Stimulated activated memory B cell treated with anti-CD40 and anti-IgM and Interleukin-4, amounts not matched to agents 10 μg/mL and 1 μg/mL and 100 μg/mL, for 72 hours (primary cell): ENCODE measurements around the gene IGF2BP2.

Experiments
- ATAC-seq: fragments of 150-1000 bp; cut with Tn5 transposase; 2 replicates; pipeline ENCODE4 v1.10.0; 2021
- H3K27ac Mint-ChIP-seq: one replicate; pipeline ENCODE4 v1.8.0; 2022; ENCODE audit warnings: mild to moderate bottlenecking, mixed read lengths
- H3K27me3 Mint-ChIP-seq: one replicate; pipeline ENCODE4 v1.8.0; 2022; ENCODE audit warnings: mixed read lengths
- H3K36me3 Mint-ChIP-seq: one replicate; pipeline ENCODE4 v1.8.0; 2022; ENCODE audit warnings: mixed read lengths
- H3K4me1 Mint-ChIP-seq: one replicate; pipeline ENCODE4 v1.8.0; 2022; ENCODE audit warnings: mixed read lengths
- H3K4me3 Mint-ChIP-seq: one replicate; pipeline ENCODE4 v1.8.0; 2022; ENCODE audit warnings: mild to moderate bottlenecking, moderate library complexity, mixed read lengths
- H3K9me3 Mint-ChIP-seq: one replicate; pipeline ENCODE4 v1.8.0; 2022; ENCODE audit warnings: mixed read lengths

Gene IGF2BP2

GRCh38 chr3:185728630-185729336 lies 96.1 kb downstream of the IGF2BP2 start:
- H3K9me3 Mint-ChIP-seq, result no peaks in the 10 kb centered on the region
- no peaks in the 10 kb centered on the region for H3K27me3 Mint-ChIP-seq
- no peaks in the 10 kb centered on the region for H3K4me1 Mint-ChIP-seq
- no peak for ATAC-seq
- no peak overlapping the region for H3K4me3 Mint-ChIP-seq
- no peaks in the 10 kb centered on the region for H3K36me3 Mint-ChIP-seq
- H3K27ac Mint-ChIP-seq, result no peak overlapping the region

- H3K27me3 Mint-ChIP-seq, result no peaks in the 10 kb centered on the region
- H3K4me3 Mint-ChIP-seq, result no peak overlapping the region
- H3K4me1 Mint-ChIP-seq, result no peaks in the 10 kb centered on the region
- no peaks in the 10 kb centered on the region for H3K9me3 Mint-ChIP-seq
- no peaks in the 10 kb centered on the region for H3K36me3 Mint-ChIP-seq
- ATAC-seq, result no peak
- H3K27ac Mint-ChIP-seq, result no peak overlapping the region
Measured at GRCh38 chr3:185727873-185728272, 97.0 kb downstream of the IGF2BP2 start.

GRCh38 chr3:185726254-185726967 lies 98.4 kb downstream of the IGF2BP2 start:
- H3K27ac Mint-ChIP-seq, result no peak overlapping the region
- ATAC-seq, result no peak
- H3K36me3 Mint-ChIP-seq, result no peaks in the 10 kb centered on the region
- no peaks in the 10 kb centered on the region for H3K9me3 Mint-ChIP-seq
- H3K4me3 Mint-ChIP-seq, result no peak overlapping the region
- H3K4me1 Mint-ChIP-seq, result no peaks in the 10 kb centered on the region
- no peaks in the 10 kb centered on the region for H3K27me3 Mint-ChIP-seq

DNA sequence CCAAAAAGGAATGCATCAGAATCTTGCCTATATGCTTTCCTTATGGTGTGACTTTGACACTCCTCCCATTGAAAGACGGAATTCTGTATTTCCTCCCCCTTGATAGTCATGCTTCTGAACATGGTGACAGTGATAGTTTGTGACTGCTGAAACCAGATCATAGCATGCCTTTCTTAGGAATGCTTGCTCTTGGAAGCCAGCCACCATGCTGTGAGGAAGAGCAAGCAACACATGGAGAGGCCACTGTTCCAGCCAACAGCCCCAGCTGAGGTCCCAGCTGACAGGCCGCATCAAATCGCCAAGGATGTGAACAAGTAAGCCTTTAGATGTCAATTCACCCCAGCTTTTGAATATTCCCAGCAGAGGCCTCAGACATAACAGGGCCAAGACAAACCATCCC lies 100.1 kb downstream of the IGF2BP2 start:
- Mint-ChIP-seq H3K27ac (no peak overlapping the region), H3K36me3 (no peaks in the 10 kb centered on the region), H3K27me3 (peaks cover 2% of the 10 kb centered on the region), H3K9me3 (no peaks in the 10 kb centered on the region), H3K4me1 (no peaks in the 10 kb centered on the region), H3K4me3 (no peak overlapping the region)
- ATAC-seq, result no peak

- H3K4me3 Mint-ChIP-seq, result no peak overlapping the region
- H3K27me3 Mint-ChIP-seq, result peaks cover 7% of the 10 kb centered on the region
- ATAC-seq, result no peak
Measured at GRCh38 chr3:185724251-185724650, 100.6 kb downstream of the IGF2BP2 start.

DNA sequence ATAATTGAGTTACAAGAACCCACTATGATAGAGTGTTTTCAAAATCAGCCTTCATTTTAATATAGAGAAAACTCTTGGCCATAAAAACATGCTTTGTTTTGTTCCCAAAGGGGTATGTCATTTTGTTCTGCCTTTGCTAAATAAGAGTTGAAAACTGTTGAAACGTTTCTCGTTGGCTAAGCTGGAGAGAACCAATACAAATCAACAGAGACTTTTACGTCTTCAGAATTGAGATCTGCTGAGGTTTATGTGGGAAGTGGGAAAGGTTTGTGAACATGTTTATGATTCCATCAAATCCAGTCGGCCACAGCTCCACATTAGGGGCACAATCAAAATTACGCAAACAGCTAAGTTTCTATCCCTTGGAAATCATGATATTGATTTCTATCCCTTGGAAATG lies 102.0 kb downstream of the IGF2BP2 start:
- Mint-ChIP-seq H3K36me3 (no peaks in the 10 kb centered on the region), H3K4me1 (no peaks in the 10 kb centered on the region), H3K4me3 (no peak overlapping the region), H3K27ac (no peak overlapping the region), H3K27me3 (peaks cover 12% of the 10 kb centered on the region), H3K9me3 (no peaks in the 10 kb centered on the region)
- ATAC-seq, result no peak

More at GRCh38 chr3:185724251-185724650, 100.6 kb downstream of the IGF2BP2 start:
- Mint-ChIP-seq H3K4me1 (no peaks in the 10 kb centered on the region), H3K9me3 (no peaks in the 10 kb centered on the region), H3K27ac (no peak overlapping the region), H3K36me3 (no peaks in the 10 kb centered on the region)

DNA sequence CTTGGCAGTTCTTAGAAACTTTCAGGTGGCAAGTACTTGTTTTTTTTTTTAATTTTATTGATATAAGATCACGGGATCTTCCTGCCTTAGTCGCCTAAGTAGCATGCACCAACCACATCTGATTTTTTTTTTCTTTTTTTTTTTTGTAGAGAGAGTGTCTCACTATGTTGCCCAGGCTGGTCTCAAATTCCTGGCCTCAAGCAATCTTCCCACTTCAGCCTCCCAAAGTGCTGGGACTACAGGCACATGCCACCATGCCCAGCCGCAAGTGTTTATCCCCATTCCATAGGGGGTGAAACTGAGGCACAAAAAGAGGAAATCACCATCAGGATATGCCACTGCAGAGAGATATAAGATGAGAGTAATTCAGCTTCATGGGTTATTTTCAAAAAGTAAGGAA lies 102.9 kb downstream of the IGF2BP2 start:
- Mint-ChIP-seq H3K27me3 (peaks cover 12% of the 10 kb centered on the region), H3K4me1 (no peaks in the 10 kb centered on the region), H3K36me3 (no peaks in the 10 kb centered on the region), H3K4me3 (no peak overlapping the region), H3K27ac (no peak overlapping the region), H3K9me3 (no peaks in the 10 kb centered on the region)
- no peak for ATAC-seq

DNA sequence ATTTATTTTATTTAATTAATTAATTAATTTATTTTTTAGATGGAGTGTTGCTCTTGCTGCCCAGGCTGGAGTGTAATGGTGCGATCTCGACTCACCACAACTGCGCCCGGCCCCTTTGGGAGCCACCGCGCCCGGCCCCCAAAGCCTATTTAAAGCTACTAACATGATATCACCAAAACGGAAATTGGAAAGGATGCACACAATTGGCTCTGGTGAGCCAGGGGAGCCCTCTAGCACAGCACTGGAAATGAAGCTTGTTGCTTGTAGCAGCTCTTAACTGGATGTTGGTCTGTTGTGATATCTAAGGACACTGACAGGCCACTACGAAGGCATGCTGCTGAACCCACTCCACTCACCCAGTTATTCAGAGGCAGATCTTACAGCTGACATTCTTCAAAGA lies 104.5 kb downstream of the IGF2BP2 start:
- no peak for ATAC-seq
- H3K27me3 Mint-ChIP-seq, result peaks cover 12% of the 10 kb centered on the region
- no peaks in the 10 kb centered on the region for H3K4me1 Mint-ChIP-seq
- no peak overlapping the region for H3K4me3 Mint-ChIP-seq
- H3K27ac Mint-ChIP-seq, result no peak overlapping the region
- no peaks in the 10 kb centered on the region for H3K9me3 Mint-ChIP-seq
- no peaks in the 10 kb centered on the region for H3K36me3 Mint-ChIP-seq

- no peaks in the 10 kb centered on the region for H3K36me3 Mint-ChIP-seq
- no peak for ATAC-seq
- no peak overlapping the region for H3K27ac Mint-ChIP-seq
- no peaks in the 10 kb centered on the region for H3K4me1 Mint-ChIP-seq
- H3K27me3 Mint-ChIP-seq, result peaks cover 26% of the 10 kb centered on the region
- no peak overlapping the region for H3K4me3 Mint-ChIP-seq
- H3K9me3 Mint-ChIP-seq, result no peaks in the 10 kb centered on the region
Measured at GRCh38 chr3:185718736-185719593, 105.9 kb downstream of the IGF2BP2 start.

GRCh38 chr3:185717627-185718402 lies 107.0 kb downstream of the IGF2BP2 start:
- no peak for ATAC-seq
- no peaks in the 10 kb centered on the region for H3K9me3 Mint-ChIP-seq
- H3K4me3 Mint-ChIP-seq, result no peak overlapping the region
- H3K4me1 Mint-ChIP-seq, result no peaks in the 10 kb centered on the region
- no peak overlapping the region for H3K27ac Mint-ChIP-seq
- H3K36me3 Mint-ChIP-seq, result no peaks in the 10 kb centered on the region
- peaks cover 37% of the 10 kb centered on the region for H3K27me3 Mint-ChIP-seq

DNA sequence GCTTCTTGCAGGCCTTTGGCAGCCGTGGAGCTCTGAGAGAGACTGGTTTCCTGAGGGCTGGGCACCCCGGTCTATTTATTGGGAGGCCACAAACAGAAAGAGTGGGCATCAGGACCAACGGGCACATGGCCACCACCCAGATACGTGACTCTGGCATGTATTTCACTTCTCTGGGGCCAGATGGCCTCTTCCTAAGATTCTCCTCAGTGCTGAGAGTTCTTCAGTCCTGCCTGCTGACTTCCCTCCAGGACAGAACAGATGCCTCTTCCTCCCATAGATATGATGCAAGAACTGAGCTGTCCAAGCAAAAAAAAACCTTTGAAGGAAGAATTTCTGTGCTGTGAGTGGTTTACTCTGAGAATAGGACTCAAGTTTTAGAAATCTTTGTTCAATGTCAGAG lies 107.7 kb downstream of the IGF2BP2 start:
- ATAC-seq, result no peak
- H3K27me3 Mint-ChIP-seq, result peaks cover 37% of the 10 kb centered on the region
- H3K27ac Mint-ChIP-seq, result no peak overlapping the region
- no peak overlapping the region for H3K4me3 Mint-ChIP-seq
- H3K9me3 Mint-ChIP-seq, result no peaks in the 10 kb centered on the region
- H3K4me1 Mint-ChIP-seq, result no peaks in the 10 kb centered on the region
- H3K36me3 Mint-ChIP-seq, result no peaks in the 10 kb centered on the region

- no peak for ATAC-seq
- peaks cover 42% of the 10 kb centered on the region for H3K27me3 Mint-ChIP-seq
- H3K27ac Mint-ChIP-seq, result no peak overlapping the region
- no peak overlapping the region for H3K4me3 Mint-ChIP-seq
- H3K4me1 Mint-ChIP-seq, result no peaks in the 10 kb centered on the region
- no peaks in the 10 kb centered on the region for H3K36me3 Mint-ChIP-seq
- H3K9me3 Mint-ChIP-seq, result no peaks in the 10 kb centered on the region
Measured at GRCh38 chr3:185716436-185717108, 108.3 kb downstream of the IGF2BP2 start.

DNA sequence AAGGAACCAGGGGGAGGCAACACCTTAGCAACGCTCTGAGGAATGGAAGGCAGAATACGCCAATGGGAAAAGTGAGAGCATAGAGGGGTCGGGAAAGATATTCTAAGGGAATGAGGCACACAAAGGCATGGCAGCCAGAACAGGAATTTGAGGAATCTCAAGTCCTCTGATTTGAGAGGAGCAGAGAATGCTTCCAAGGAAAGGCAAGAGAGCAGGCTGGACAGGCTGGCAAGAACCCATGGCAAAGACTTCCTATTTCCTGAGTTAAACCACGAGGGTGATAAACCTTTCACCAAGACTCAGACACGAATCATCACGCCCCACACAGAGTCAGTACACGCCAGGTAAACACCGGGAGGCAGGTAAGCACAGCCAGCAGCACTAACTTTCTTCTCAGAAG lies 109.8 kb downstream of the IGF2BP2 start:
- H3K27me3 Mint-ChIP-seq, result peaks cover 53% of the 10 kb centered on the region

GRCh38 chr3:185714085-185714484 lies 110.8 kb downstream of the IGF2BP2 start:
- no peak for ATAC-seq
- H3K9me3 Mint-ChIP-seq, result no peaks in the 10 kb centered on the region
- H3K4me1 Mint-ChIP-seq, result no peaks in the 10 kb centered on the region
- H3K27me3 Mint-ChIP-seq, result peaks cover 54% of the 10 kb centered on the region
- H3K4me3 Mint-ChIP-seq, result no peak overlapping the region
- H3K36me3 Mint-ChIP-seq, result no peaks in the 10 kb centered on the region
- no peak overlapping the region for H3K27ac Mint-ChIP-seq

More for the DNA sequence above, 109.8 kb downstream of the IGF2BP2 start:
- Mint-ChIP-seq H3K9me3 (no peaks in the 10 kb centered on the region), H3K36me3 (no peaks in the 10 kb centered on the region), H3K4me3 (no peak overlapping the region), H3K4me1 (no peaks in the 10 kb centered on the region), H3K27ac (no peak overlapping the region)
- ATAC-seq, result no peak
